GM18907 (cell line): Measurements from ENCODE around the gene PCNX4.
A peak's percentile ranks its signal among the peaks of the same experiment; 100 is the strongest.

Experiments
- ATAC-seq: cut with Tn5 transposase; IDR thresholded peaks from one replicate; pipeline ENCODE4 v1.9.1; 2021; ENCODE audit warnings: mild to moderate bottlenecking, moderate library complexity; ENCODE audit not compliant: unreplicated experiment

The PCNX4 gene

GRCh38 chr14:60204843-60205774 lies 113.4 kb downstream of the PCNX4 start:
- peak; percentile 59 for ATAC-seq

- ATAC-seq: no peak
Observed at GRCh38 chr14:60206249-60206670, 114.5 kb downstream of the PCNX4 start.

DNA sequence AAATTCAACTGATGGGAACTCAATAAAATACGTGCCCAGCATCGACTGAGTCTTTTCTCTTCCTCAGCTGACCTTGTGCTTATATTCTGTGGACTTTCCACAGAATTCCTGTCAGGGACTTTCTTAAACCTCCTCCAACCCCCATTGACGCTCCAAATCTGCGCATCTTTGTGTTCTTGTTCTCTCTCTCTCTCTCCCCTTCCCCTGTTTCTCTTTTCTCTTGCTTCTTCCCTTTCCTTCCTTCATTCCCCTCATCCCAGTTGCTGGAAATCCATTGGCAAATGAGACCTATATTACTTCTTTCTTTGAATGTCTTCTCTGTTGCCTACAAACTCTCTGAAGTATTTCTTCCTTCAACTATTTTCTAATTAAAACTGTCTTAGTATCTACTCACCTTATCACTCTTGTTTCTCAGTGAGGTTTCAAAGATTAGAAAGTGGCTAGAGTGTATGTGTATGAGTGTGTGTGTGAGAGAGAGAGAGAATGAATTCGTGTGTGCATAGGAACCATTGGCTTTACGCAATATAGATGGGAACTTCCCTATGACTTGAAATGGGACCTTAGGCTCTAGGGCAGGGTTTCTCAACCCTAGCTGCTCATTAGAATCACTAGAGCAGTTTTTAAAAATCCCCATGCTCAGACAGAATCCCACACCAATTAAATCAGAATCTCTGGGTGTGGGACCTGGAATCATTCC lies 115.3 kb downstream of the PCNX4 start:
- peak; percentile 50 for ATAC-seq

DNA sequence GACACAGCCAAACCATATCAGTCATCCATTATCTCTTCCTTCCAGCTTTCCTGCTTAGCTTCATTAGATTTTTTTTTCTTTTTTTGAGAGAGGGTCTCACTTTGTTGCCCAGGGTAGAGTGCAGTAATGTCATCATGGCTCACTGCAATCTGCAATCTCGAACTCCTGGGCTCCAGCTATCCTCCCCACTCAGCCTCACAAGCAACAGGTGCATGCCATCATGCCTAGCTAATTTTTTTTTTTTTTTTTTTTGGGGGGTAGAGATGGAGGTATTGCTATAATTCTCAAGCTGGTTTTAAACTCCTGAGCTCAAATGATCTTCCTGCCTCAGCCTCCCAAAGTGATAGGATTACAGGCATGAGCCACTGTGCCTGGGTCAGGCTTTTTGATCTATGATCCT lies 119.0 kb downstream of the PCNX4 start:
- ATAC-seq: no peak

GRCh38 chr14:60211153-60211552 lies 119.4 kb downstream of the PCNX4 start:
- no peak for ATAC-seq

DNA sequence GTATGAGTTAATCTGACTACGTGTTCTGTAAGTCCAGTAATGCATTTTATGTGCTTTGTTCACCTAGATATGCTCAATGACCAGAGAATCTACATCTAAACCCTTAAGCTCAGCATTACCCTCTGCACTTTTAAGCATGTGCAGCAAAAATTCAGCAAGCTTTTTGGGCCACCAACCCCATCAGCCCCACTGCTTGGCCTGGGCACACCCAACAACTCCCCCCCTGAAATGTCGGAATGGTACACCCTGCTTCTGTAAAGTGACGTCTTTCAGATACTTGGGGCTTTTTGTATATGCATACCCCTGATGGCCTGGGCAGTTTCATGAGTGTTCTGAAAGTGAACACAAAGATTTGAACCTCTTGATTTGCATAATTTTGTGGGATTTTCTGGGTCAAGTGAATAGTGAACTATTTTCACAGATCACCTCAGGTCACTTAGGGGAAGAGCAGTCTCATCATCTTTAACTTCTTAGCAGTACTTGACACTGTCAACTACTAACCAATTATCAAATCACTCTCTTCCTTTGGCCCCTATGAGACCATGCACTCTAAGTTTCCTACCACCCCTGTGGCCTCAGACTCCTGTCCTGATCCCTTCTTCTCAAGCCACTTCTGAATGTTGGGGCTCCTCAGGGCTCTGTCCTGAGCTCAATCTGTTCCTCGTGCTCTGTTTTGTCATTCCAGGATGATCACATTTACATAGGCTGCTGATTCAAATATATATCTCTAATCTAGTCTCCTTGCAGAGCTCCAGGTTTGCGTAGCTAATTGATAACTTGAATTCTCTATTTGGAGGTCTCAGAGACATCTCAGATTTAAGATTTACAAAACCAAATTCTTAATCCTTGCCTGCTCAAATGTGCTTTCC lies 121.0 kb downstream of the PCNX4 start:
- ATAC-seq: peak; percentile 94

GRCh38 chr14:60214003-60214402 lies 122.3 kb downstream of the PCNX4 start:
- ATAC-seq: no peak

- no peak for ATAC-seq
Observed at GRCh38 chr14:60214415-60215126, 122.8 kb downstream of the PCNX4 start.

- ATAC-seq: no peak
Observed at GRCh38 chr14:60215127-60215444, 123.4 kb downstream of the PCNX4 start.

GRCh38 chr14:60215520-60216420 lies 124.0 kb downstream of the PCNX4 start:
- ATAC-seq: no peak

DNA sequence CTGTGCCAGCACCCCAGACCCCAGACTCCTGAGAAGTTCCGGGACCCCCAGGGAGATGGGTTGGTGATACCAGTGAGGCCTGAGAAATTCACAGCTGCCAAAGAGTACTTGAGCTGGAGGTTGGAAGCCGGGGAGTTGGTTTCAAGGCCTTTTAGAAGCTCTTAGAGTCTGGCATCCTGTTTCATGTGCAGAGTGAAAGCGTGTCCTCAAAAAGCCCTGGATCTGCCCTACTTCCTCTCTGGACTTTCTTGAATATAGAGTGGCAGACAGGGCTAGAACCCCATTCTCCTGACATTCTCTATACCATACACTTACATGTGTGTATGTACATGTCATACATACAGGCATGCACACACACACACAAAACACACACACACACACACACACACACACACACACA lies 126.0 kb downstream of the PCNX4 start:
- no peak for ATAC-seq
